GM23338 (cell line): ENCODE data around the gene ORC4.

Experiments used
- CREB1 ChIP-seq: fragments of 250-450 bp; sonication (Bioruptor Pico); IDR thresholded peaks from 2 replicates; pipeline ENCODE4 v1.5.0; 2020; ENCODE audit warnings: low read depth, mild to moderate bottlenecking, moderate library complexity
- EZH2 ChIP-seq: fragments of 200-600 bp; sonication (generic); IDR thresholded peaks from one replicate; pipeline ENCODE4 v1.8.0; 2017; ENCODE audit warnings: antibody characterized with exemption, mild to moderate bottlenecking, low read depth; ENCODE audit not compliant: unreplicated experiment
- EZH2phosphoT487 ChIP-seq: fragments of 200-600 bp; sonication (generic); IDR thresholded peaks from one replicate; pipeline ENCODE4 v1.8.1; 2018; ENCODE audit warnings: antibody characterized with exemption; ENCODE audit not compliant: unreplicated experiment
- JUNB ChIP-seq: IDR thresholded peaks from one replicate; pipeline ENCODE4 v1.6.1; 2016; ENCODE audit warnings: antibody characterized with exemption; ENCODE audit not compliant: unreplicated experiment
- NANOG ChIP-seq: IDR thresholded peaks from 2 replicates; pipeline ENCODE4 v1.6.1; 2016; ENCODE audit warnings: antibody characterized with exemption, borderline replicate concordance
- POLR2AphosphoS5 ChIP-seq: IDR thresholded peaks from 2 replicates; pipeline ENCODE4 v1.6.1; 2016; ENCODE audit warnings: antibody characterized with exemption, low read depth
- STAT1 ChIP-seq: IDR thresholded peaks from one replicate; pipeline ENCODE4 v1.6.1; 2016; ENCODE audit warnings: antibody characterized with exemption; ENCODE audit not compliant: unreplicated experiment
- ZNF114 ChIP-seq: fragments of 250-450 bp; sonication (Bioruptor Pico); IDR thresholded peaks from 2 replicates; pipeline ENCODE4 v1.5.0; 2020; ENCODE audit warnings: mild to moderate bottlenecking, moderate library complexity
- ZNF331 ChIP-seq: fragments of 250-450 bp; sonication (Bioruptor Pico); IDR thresholded peaks from 2 replicates; pipeline ENCODE4 v1.5.0; 2020; ENCODE audit warnings: low read depth, mild to moderate bottlenecking, moderate library complexity
- TF ChIP-seq, protein P1 (sequence below), 2 experiments: fragments of 200-600 bp in 1 of 2; sonication (generic) in 1 of 2; conservative IDR thresholded peaks; 2 replicates each; pipeline versions ENCODE4 v1.5.1 to v1.6.1; 2016 to 2017; ENCODE audit warnings: antibody characterized with exemption in 2 of 2, low read depth in 2 of 2, mild to moderate bottlenecking in 2 of 2, moderate library complexity in 1 of 2
- TF ChIP-seq, protein P2 (sequence below): IDR thresholded peaks from one replicate; pipeline ENCODE4 v1.6.1; 2018; ENCODE audit warnings: antibody characterized with exemption; ENCODE audit not compliant: unreplicated experiment
- TF ChIP-seq, protein P3 (sequence below): fragments of 250-450 bp; sonication (Bioruptor Pico); IDR thresholded peaks from 2 replicates; pipeline ENCODE4 v1.5.0; 2020; ENCODE audit warnings: mild to moderate bottlenecking, moderate library complexity
- TF ChIP-seq, protein P4 (sequence below): IDR thresholded peaks from 2 replicates; pipeline ENCODE4 v1.6.1; 2016; ENCODE audit warnings: antibody characterized with exemption

DNA sequence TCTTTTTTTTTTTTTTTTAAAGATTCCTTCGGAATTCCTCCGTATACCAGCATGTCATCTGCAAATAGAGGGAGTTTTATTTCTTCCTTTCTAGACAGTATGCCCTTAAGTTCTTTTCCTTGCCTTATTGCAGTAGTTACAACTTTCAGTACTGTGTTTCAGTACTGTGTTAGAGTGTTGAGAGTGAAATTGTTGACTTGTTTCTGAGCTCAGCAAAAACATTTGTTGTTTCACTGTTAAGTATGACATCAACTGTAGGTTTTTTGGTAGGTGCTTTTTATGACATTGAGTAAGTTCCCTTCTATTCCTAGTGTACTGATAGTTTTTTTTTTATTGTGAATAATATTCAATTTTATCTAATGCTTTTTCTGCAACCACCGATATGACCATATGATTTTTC lies 131.9 kb downstream of the ORC4 start:
- TF ChIP-seq, protein P1, sequence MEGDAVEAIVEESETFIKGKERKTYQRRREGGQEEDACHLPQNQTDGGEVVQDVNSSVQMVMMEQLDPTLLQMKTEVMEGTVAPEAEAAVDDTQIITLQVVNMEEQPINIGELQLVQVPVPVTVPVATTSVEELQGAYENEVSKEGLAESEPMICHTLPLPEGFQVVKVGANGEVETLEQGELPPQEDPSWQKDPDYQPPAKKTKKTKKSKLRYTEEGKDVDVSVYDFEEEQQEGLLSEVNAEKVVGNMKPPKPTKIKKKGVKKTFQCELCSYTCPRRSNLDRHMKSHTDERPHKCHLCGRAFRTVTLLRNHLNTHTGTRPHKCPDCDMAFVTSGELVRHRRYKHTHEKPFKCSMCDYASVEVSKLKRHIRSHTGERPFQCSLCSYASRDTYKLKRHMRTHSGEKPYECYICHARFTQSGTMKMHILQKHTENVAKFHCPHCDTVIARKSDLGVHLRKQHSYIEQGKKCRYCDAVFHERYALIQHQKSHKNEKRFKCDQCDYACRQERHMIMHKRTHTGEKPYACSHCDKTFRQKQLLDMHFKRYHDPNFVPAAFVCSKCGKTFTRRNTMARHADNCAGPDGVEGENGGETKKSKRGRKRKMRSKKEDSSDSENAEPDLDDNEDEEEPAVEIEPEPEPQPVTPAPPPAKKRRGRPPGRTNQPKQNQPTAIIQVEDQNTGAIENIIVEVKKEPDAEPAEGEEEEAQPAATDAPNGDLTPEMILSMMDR (conservative IDR thresholded peaks at IDR 0.05; ENCODE audit: low read depth in 2 of 2) = no peak
- no peak for TF ChIP-seq EZH2
- TF ChIP-seq, protein P2, sequence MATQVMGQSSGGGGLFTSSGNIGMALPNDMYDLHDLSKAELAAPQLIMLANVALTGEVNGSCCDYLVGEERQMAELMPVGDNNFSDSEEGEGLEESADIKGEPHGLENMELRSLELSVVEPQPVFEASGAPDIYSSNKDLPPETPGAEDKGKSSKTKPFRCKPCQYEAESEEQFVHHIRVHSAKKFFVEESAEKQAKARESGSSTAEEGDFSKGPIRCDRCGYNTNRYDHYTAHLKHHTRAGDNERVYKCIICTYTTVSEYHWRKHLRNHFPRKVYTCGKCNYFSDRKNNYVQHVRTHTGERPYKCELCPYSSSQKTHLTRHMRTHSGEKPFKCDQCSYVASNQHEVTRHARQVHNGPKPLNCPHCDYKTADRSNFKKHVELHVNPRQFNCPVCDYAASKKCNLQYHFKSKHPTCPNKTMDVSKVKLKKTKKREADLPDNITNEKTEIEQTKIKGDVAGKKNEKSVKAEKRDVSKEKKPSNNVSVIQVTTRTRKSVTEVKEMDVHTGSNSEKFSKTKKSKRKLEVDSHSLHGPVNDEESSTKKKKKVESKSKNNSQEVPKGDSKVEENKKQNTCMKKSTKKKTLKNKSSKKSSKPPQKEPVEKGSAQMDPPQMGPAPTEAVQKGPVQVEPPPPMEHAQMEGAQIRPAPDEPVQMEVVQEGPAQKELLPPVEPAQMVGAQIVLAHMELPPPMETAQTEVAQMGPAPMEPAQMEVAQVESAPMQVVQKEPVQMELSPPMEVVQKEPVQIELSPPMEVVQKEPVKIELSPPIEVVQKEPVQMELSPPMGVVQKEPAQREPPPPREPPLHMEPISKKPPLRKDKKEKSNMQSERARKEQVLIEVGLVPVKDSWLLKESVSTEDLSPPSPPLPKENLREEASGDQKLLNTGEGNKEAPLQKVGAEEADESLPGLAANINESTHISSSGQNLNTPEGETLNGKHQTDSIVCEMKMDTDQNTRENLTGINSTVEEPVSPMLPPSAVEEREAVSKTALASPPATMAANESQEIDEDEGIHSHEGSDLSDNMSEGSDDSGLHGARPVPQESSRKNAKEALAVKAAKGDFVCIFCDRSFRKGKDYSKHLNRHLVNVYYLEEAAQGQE = no peak
- no peak for TF ChIP-seq NANOG
- TF ChIP-seq ZNF331 = no peak
- no peak for TF ChIP-seq POLR2AphosphoS5
- no peak for TF ChIP-seq STAT1
- no peak for TF ChIP-seq CREB1 (CRISPR knock-in tag)
- no peak for TF ChIP-seq EZH2phosphoT487
- TF ChIP-seq, protein P3, sequence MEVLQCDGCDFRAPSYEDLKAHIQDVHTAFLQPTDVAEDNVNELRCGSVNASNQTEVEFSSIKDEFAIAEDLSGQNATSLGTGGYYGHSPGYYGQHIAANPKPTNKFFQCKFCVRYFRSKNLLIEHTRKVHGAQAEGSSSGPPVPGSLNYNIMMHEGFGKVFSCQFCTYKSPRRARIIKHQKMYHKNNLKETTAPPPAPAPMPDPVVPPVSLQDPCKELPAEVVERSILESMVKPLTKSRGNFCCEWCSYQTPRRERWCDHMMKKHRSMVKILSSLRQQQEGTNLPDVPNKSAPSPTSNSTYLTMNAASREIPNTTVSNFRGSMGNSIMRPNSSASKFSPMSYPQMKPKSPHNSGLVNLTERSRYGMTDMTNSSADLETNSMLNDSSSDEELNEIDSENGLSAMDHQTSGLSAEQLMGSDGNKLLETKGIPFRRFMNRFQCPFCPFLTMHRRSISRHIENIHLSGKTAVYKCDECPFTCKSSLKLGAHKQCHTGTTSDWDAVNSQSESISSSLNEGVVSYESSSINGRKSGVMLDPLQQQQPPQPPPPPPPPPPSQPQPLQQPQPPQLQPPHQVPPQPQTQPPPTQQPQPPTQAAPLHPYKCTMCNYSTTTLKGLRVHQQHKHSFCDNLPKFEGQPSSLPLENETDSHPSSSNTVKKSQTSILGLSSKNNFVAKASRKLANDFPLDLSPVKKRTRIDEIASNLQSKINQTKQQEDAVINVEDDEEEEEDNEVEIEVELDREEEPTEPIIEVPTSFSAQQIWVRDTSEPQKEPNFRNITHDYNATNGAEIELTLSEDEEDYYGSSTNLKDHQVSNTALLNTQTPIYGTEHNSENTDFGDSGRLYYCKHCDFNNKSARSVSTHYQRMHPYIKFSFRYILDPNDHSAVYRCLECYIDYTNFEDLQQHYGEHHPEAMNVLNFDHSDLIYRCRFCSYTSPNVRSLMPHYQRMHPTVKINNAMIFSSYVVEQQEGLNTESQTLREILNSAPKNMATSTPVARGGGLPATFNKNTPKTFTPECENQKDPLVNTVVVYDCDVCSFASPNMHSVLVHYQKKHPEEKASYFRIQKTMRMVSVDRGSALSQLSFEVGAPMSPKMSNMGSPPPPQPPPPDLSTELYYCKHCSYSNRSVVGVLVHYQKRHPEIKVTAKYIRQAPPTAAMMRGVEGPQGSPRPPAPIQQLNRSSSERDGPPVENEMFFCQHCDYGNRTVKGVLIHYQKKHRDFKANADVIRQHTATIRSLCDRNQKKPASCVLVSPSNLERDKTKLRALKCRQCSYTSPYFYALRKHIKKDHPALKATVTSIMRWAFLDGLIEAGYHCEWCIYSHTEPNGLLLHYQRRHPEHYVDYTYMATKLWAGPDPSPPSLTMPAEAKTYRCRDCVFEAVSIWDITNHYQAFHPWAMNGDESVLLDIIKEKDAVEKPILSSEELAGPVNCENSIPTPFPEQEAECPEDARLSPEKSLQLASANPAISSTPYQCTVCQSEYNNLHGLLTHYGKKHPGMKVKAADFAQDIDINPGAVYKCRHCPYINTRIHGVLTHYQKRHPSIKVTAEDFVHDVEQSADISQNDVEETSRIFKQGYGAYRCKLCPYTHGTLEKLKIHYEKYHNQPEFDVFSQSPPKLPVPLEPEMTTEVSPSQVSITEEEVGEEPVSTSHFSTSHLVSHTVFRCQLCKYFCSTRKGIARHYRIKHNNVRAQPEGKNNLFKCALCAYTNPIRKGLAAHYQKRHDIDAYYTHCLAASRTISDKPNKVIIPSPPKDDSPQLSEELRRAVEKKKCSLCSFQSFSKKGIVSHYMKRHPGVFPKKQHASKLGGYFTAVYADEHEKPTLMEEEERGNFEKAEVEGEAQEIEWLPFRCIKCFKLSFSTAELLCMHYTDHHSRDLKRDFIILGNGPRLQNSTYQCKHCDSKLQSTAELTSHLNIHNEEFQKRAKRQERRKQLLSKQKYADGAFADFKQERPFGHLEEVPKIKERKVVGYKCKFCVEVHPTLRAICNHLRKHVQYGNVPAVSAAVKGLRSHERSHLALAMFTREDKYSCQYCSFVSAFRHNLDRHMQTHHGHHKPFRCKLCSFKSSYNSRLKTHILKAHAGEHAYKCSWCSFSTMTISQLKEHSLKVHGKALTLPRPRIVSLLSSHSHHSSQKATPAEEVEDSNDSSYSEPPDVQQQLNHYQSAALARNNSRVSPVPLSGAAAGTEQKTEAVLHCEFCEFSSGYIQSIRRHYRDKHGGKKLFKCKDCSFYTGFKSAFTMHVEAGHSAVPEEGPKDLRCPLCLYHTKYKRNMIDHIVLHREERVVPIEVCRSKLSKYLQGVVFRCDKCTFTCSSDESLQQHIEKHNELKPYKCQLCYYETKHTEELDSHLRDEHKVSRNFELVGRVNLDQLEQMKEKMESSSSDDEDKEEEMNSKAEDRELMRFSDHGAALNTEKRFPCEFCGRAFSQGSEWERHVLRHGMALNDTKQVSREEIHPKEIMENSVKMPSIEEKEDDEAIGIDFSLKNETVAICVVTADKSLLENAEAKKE (CRISPR knock-in tag) = no peak
- no peak for TF ChIP-seq JUNB
- TF ChIP-seq, protein P4, sequence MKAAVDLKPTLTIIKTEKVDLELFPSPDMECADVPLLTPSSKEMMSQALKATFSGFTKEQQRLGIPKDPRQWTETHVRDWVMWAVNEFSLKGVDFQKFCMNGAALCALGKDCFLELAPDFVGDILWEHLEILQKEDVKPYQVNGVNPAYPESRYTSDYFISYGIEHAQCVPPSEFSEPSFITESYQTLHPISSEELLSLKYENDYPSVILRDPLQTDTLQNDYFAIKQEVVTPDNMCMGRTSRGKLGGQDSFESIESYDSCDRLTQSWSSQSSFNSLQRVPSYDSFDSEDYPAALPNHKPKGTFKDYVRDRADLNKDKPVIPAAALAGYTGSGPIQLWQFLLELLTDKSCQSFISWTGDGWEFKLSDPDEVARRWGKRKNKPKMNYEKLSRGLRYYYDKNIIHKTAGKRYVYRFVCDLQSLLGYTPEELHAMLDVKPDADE = no peak
- no peak for TF ChIP-seq ZNF114 (CRISPR knock-in tag)
